ENCODE data around the gene MYO9A. TPM values are rescaled to one million over a fixed set of nuclear protein-coding genes. Genes with fewer than 3 reads are reported as not detected.

MYO9A gene
- polyA plus RNA-seq, 4 donors = 1.6 to 10.1 (median 2.6) TPM

DNA sequence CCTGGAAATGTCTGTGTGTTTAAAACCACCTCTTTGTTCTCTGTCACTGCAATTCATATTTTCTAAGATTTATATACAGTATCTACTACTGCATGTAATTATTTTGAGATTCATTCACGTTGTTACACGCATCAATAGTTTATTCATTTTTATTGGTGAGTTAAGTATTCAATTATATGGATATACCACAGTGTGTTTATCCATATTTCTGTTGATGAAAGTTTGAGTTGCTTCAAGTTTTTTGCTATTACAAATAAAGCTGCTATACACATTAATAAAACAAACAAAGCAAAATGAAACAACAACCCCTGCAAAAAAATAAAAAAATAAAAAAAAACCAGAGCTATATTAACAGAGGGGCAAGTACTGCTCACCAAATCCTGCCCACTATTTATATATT is 185.3 kb downstream of the MYO9A start:
- Histone ChIP-seq H3K27me3 (ENCODE audit: control insufficient read depth in 3 of 3, insufficient read depth in 3 of 3, low read length in 3 of 3) (no peaks in the 10 kb centered on the region), H3K27ac (ENCODE audit: low read depth in 1 of 3, low read length in 2 of 3) (no peak overlapping the region), H3K4me3 (ENCODE audit: low read depth in 1 of 3, low read length in 3 of 3) (no peak overlapping the region), H3K9me3 (ENCODE audit: control insufficient read depth in 2 of 2, insufficient read depth in 1 of 2, low read depth in 1 of 2, low read length in 1 of 2) (peaks cover 0 to 9% of the 10 kb centered on the region in 2 donors), H3K4me1 (ENCODE audit: control insufficient read depth in 3 of 3, insufficient read depth in 2 of 3, low read depth in 1 of 3, low read length in 2 of 3) (no peaks in the 10 kb centered on the region), H3K36me3 (ENCODE audit: control insufficient read depth in 3 of 3, insufficient read depth in 2 of 3, low read depth in 1 of 3, low read length in 3 of 3) (peaks cover 3% of the 10 kb centered on the region in 3 donors)
- 95 to 98% (median 97%) methylated on average over 2 of the region's 2 CpGs for WGBS, 3 donors
- DNase-seq = no peak
- no peak for FAIRE-seq

DNA sequence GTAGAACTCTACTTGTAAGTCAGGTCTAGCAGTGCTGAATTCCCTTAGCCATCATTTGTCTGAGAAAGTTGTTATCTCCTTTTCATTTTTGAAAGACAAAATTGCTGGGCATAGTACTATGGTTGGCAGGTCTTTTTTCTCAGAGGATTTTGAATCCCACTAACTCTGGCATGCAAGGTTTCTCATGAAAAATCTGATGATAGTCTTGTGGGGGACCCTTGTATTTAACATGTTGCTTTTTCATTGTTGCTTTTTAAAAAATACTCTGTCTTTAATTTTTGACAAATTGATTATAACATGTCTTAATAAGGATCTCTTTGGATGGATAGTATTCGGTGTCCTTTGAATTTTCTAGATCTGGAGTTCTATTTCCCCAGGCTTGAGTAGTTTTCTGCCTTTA is 186.7 kb downstream of the MYO9A start:
- H3K27ac ChIP-seq (ENCODE audit: low read depth in 1 of 3, low read length in 2 of 3) = no peak overlapping the region
- peaks cover 0 to 9% of the 10 kb centered on the region in 2 donors for H3K9me3 ChIP-seq (ENCODE audit: control insufficient read depth in 2 of 2, insufficient read depth in 1 of 2, low read depth in 1 of 2, low read length in 1 of 2)
- H3K4me3 ChIP-seq (ENCODE audit: low read depth in 1 of 3, low read length in 3 of 3) = no peak overlapping the region
- FAIRE-seq (no peak), DNase-seq (no peak)
- no peaks in the 10 kb centered on the region for H3K4me1 ChIP-seq (ENCODE audit: control insufficient read depth in 3 of 3, insufficient read depth in 2 of 3, low read depth in 1 of 3, low read length in 2 of 3)
- H3K36me3 ChIP-seq (ENCODE audit: control insufficient read depth in 3 of 3, insufficient read depth in 2 of 3, low read depth in 1 of 3, low read length in 3 of 3) = peaks cover 3 to 7% (median 7%) of the 10 kb centered on the region in 3 donors
- H3K27me3 ChIP-seq (ENCODE audit: control insufficient read depth in 3 of 3, insufficient read depth in 3 of 3, low read length in 3 of 3) = no peaks in the 10 kb centered on the region
- 95 to 97% (median 96%) methylated on average over 1 of the region's 1 CpG for WGBS, 3 donors

DNA sequence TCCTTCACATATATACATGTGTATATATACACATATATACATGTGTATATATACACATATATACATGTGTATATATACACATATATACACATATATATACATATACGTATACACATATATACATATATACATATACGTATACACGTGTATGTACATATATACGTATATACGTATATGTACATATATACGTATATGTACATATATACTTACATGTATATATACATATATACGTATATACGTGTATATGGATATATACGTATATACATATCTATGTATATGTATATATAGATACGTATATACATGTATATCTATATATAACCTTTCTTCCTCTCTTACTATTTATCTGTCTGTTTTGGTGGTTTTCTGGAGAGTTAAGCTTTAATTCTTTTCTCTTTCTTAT is 192.8 kb downstream of the MYO9A start:
- 94 to 98% (median 96%) methylated on average over 10 of the region's 10 CpGs for WGBS, 3 donors
- H3K9me3 ChIP-seq (ENCODE audit: control insufficient read depth in 2 of 2, insufficient read depth in 1 of 2, low read depth in 1 of 2, low read length in 1 of 2) = no peaks in the 10 kb centered on the region
- peaks cover 0 to 4% (median 4%) of the 10 kb centered on the region in 3 donors for H3K36me3 ChIP-seq (ENCODE audit: control insufficient read depth in 3 of 3, insufficient read depth in 2 of 3, low read depth in 1 of 3, low read length in 3 of 3)
- FAIRE-seq (peak; percentile 67), DNase-seq (no peak)
- no peaks in the 10 kb centered on the region for H3K4me1 ChIP-seq (ENCODE audit: control insufficient read depth in 3 of 3, insufficient read depth in 2 of 3, low read depth in 1 of 3, low read length in 2 of 3)
- H3K27ac ChIP-seq (ENCODE audit: low read depth in 1 of 3, low read length in 2 of 3) = no peak overlapping the region
- H3K4me3 ChIP-seq (ENCODE audit: low read depth in 1 of 3, low read length in 3 of 3) = no peak overlapping the region
- no peaks in the 10 kb centered on the region for H3K27me3 ChIP-seq (ENCODE audit: control insufficient read depth in 3 of 3, insufficient read depth in 3 of 3, low read length in 3 of 3)

DNA sequence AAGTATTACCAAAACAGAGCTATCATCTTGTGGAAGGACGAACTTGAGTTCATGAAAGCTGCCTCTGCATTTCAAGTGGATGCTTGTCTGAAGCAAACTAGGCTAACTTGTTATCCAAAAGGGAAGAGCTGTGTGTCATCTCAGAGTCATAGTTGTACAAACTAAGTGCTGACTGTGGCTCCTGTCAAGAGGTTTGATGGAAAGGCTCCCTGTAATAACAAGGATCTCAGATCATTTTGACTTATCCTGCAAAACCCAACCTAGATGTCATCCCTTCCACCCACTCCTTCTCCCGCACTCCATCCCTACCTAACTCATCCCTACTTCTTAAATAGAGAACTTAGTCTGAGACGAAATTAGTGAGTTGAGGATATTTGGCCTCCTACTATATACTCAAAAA is 196.8 kb downstream of the MYO9A start:
- WGBS, 3 donors = 94 to 96% (median 95%) methylated on average over 3 of the region's 3 CpGs
- Histone ChIP-seq H3K36me3 (ENCODE audit: control insufficient read depth in 3 of 3, insufficient read depth in 2 of 3, low read depth in 1 of 3, low read length in 3 of 3) (no peaks in the 10 kb centered on the region), H3K4me1 (ENCODE audit: control insufficient read depth in 3 of 3, insufficient read depth in 2 of 3, low read depth in 1 of 3, low read length in 2 of 3) (no peaks in the 10 kb centered on the region), H3K4me3 (ENCODE audit: low read depth in 1 of 3, low read length in 3 of 3) (no peak overlapping the region), H3K27me3 (ENCODE audit: control insufficient read depth in 3 of 3, insufficient read depth in 3 of 3, low read length in 3 of 3) (no peaks in the 10 kb centered on the region), H3K9me3 (ENCODE audit: control insufficient read depth in 2 of 2, insufficient read depth in 1 of 2, low read depth in 1 of 2, low read length in 1 of 2) (no peaks in the 10 kb centered on the region), H3K27ac (ENCODE audit: low read depth in 1 of 3, low read length in 2 of 3) (no peak overlapping the region)
- DNase-seq = no peak
- FAIRE-seq = no peak

DNA sequence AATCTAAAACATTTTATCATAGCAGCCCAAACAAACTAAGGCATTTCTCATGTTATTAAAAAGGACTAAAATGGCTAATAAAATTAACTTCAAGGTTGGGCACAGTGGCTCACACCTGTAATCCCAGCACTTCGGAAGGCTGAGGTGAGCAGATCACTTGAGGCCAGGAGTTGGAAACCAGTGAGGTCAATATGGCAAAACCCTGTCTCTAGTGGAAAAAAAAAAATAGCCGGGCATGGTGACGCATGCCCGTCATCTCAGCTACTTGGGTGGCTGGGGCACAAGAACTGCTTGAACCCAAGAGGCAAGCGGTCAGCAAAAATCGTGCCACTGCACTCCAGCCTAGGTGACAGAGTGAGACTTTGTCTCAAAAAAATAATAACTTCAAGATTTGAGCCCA is 197.4 kb downstream of the MYO9A start:
- Histone ChIP-seq H3K4me1 (ENCODE audit: control insufficient read depth in 3 of 3, insufficient read depth in 2 of 3, low read depth in 1 of 3, low read length in 2 of 3) (no peaks in the 10 kb centered on the region), H3K9me3 (ENCODE audit: control insufficient read depth in 2 of 2, insufficient read depth in 1 of 2, low read depth in 1 of 2, low read length in 1 of 2) (no peaks in the 10 kb centered on the region), H3K4me3 (ENCODE audit: low read depth in 1 of 3, low read length in 3 of 3) (no peak overlapping the region), H3K36me3 (ENCODE audit: control insufficient read depth in 3 of 3, insufficient read depth in 2 of 3, low read depth in 1 of 3, low read length in 3 of 3) (no peaks in the 10 kb centered on the region), H3K27me3 (ENCODE audit: control insufficient read depth in 3 of 3, insufficient read depth in 3 of 3, low read length in 3 of 3) (no peaks in the 10 kb centered on the region), H3K27ac (ENCODE audit: low read depth in 1 of 3, low read length in 2 of 3) (no peak overlapping the region)
- FAIRE-seq (no peak), DNase-seq (no peak)
- 94 to 96% (median 95%) methylated on average over 6 of the region's 6 CpGs for WGBS, 3 donors

DNA sequence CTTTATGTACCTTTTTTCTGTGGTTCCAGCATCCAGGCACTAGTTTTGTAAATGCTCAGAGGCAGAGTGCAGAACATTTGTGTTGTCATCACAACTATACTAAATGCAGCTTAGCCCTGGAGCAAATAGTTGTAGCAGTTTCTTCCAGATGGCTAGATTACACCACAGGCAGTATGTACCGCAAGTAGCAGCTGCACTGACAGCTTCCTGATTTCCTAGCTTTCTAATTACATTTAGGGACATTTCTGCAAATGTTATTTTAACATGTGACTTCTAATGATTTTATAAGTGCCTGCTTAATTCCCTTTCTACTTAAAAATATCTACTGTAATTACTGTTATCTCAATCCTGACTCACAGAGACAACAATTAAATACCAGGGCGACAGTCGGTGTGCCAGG is 201.1 kb downstream of the MYO9A start:
- no peaks in the 10 kb centered on the region for H3K4me1 ChIP-seq (ENCODE audit: control insufficient read depth in 3 of 3, insufficient read depth in 2 of 3, low read depth in 1 of 3, low read length in 2 of 3)
- FAIRE-seq (no peak), DNase-seq (peak in 1 of 2 donors; percentile 12)
- no peaks in the 10 kb centered on the region for H3K27me3 ChIP-seq (ENCODE audit: control insufficient read depth in 3 of 3, insufficient read depth in 3 of 3, low read length in 3 of 3)
- no peaks in the 10 kb centered on the region for H3K36me3 ChIP-seq (ENCODE audit: control insufficient read depth in 3 of 3, insufficient read depth in 2 of 3, low read depth in 1 of 3, low read length in 3 of 3)
- WGBS, 3 donors = 27 to 57% (median 57%) methylated on average over 3 of the region's 3 CpGs
- no peak overlapping the region for H3K27ac ChIP-seq (ENCODE audit: low read depth in 1 of 3, low read length in 2 of 3)
- peaks cover 0 to 8% of the 10 kb centered on the region in 2 donors for H3K9me3 ChIP-seq (ENCODE audit: control insufficient read depth in 2 of 2, insufficient read depth in 1 of 2, low read depth in 1 of 2, low read length in 1 of 2)
- no peak overlapping the region for H3K4me3 ChIP-seq (ENCODE audit: low read depth in 1 of 3, low read length in 3 of 3)

DNA sequence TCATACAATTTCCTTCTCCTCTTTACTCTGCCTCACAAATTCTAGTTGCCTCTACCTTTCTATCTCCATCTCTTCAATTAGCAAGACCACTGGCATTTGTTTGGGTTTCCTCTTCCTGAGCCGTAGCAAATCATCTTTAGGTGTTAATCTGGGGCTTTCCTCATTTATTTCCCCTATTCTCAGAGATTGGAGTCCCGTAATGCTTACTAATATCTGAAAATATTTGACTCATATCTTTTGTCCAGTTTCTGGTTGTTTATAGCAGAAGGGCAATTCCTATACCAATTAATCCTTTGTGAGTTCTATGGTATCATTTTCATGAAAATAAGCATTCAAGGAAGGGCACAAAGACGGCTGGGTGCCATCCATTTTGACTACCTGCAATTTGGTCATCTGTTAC is 203.9 kb downstream of the MYO9A start:
- DNase-seq (no peak), FAIRE-seq (no peak)
- WGBS, 3 donors = 80 to 90% (median 89%) methylated on average over 3 of the region's 3 CpGs
- Histone ChIP-seq H3K9me3 (ENCODE audit: control insufficient read depth in 2 of 2, insufficient read depth in 1 of 2, low read depth in 1 of 2, low read length in 1 of 2) (peaks cover 0 to 8% of the 10 kb centered on the region in 2 donors), H3K27me3 (ENCODE audit: control insufficient read depth in 3 of 3, insufficient read depth in 3 of 3, low read length in 3 of 3) (no peaks in the 10 kb centered on the region), H3K4me1 (ENCODE audit: control insufficient read depth in 3 of 3, insufficient read depth in 2 of 3, low read depth in 1 of 3, low read length in 2 of 3) (no peaks in the 10 kb centered on the region), H3K36me3 (ENCODE audit: control insufficient read depth in 3 of 3, insufficient read depth in 2 of 3, low read depth in 1 of 3, low read length in 3 of 3) (no peaks in the 10 kb centered on the region), H3K4me3 (ENCODE audit: low read depth in 1 of 3, low read length in 3 of 3) (no peak overlapping the region), H3K27ac (ENCODE audit: low read depth in 1 of 3, low read length in 2 of 3) (no peak overlapping the region)

DNA sequence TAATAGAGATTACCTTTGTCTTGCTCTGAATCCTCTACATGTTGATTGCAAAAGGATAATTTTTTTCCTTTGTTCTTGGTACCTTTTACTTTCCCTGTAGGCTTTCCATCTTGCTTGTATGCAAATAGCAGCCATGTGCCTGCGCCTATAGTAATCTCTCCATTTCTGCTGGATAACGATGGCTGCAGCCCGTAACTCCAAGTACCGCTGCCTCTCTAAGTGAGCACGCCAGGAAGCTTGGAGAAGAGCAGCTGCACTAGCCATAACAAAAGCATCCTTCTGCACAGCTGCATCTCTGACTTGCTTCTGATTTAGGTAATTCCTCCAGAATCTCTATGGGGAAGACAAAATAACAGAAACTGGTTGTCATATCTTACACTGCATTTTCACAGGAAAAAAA is 218.3 kb downstream of the MYO9A start:
- H3K9me3 ChIP-seq (ENCODE audit: control insufficient read depth in 2 of 2, insufficient read depth in 1 of 2, low read depth in 1 of 2, low read length in 1 of 2) = no peaks in the 10 kb centered on the region
- FAIRE-seq (no peak), DNase-seq (no peak)
- WGBS, 3 donors = 90 to 97% (median 96%) methylated on average over 5 of the region's 5 CpGs
- H3K27ac ChIP-seq (ENCODE audit: low read depth in 1 of 3, low read length in 2 of 3) = no peak overlapping the region
- H3K4me1 ChIP-seq (ENCODE audit: control insufficient read depth in 3 of 3, insufficient read depth in 2 of 3, low read depth in 1 of 3, low read length in 2 of 3) = no peaks in the 10 kb centered on the region
- H3K4me3 ChIP-seq (ENCODE audit: low read depth in 1 of 3, low read length in 3 of 3) = no peak overlapping the region
- no peaks in the 10 kb centered on the region for H3K27me3 ChIP-seq (ENCODE audit: control insufficient read depth in 3 of 3, insufficient read depth in 3 of 3, low read length in 3 of 3)
- H3K36me3 ChIP-seq (ENCODE audit: control insufficient read depth in 3 of 3, insufficient read depth in 2 of 3, low read depth in 1 of 3, low read length in 3 of 3) = peaks cover 4 to 8% (median 5%) of the 10 kb centered on the region in 3 donors

DNA sequence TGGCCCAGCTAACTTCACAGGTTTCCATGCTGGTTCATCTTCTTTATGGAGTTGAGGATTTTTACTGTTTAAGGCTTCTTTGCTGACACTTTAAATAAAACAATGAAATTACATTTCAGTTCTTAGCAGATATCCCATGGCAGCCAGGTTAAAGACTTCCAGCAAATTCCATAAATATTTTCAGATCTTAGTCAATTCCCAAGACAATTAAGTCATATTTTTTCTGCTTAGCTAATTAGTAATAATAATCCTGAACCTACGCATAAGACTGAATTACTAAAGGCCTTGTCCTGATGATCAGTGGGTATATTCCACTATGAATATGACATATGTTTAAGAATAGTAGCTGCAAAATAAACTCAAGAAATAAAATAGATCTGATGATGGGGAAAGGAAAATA is 224.3 kb downstream of the MYO9A start:
- Histone ChIP-seq H3K36me3 (ENCODE audit: control insufficient read depth in 3 of 3, insufficient read depth in 2 of 3, low read depth in 1 of 3, low read length in 3 of 3) (peaks cover 0 to 6% (median 4%) of the 10 kb centered on the region in 3 donors), H3K4me1 (ENCODE audit: control insufficient read depth in 3 of 3, insufficient read depth in 2 of 3, low read depth in 1 of 3, low read length in 2 of 3) (no peaks in the 10 kb centered on the region), H3K27me3 (ENCODE audit: control insufficient read depth in 3 of 3, insufficient read depth in 3 of 3, low read length in 3 of 3) (no peaks in the 10 kb centered on the region), H3K4me3 (ENCODE audit: low read depth in 1 of 3, low read length in 3 of 3) (no peak overlapping the region), H3K27ac (ENCODE audit: low read depth in 1 of 3, low read length in 2 of 3) (no peak overlapping the region), H3K9me3 (ENCODE audit: control insufficient read depth in 2 of 2, insufficient read depth in 1 of 2, low read depth in 1 of 2, low read length in 1 of 2) (no peaks in the 10 kb centered on the region)
- DNase-seq = no peak
- FAIRE-seq = no peak
- 95 to 100% (median 96%) methylated on average over 1 of the region's 1 CpG for WGBS, 3 donors
